Measurements from ENCODE around the gene UROC1.

The UROC1 gene

DNA sequence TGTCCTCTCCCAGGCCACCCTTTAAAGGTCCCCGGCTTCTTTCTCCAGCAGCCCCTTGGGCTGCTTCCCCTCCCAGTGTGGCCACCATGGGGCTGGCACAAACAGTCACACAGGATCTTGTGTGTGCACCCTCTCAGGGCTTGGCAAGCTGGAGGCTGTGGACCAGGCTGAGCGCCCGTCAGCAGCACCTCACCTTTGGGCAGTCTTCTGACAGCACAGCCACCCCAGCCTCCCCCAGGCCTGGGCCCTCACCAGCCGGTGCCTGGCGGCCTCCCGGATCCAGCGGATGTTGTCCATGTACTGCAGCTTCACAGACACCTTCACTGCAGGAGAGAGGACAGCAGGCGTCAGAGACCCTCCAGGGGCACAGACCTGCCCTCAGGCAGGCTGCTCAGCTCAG, 21.8 kb downstream of the UROC1 start:
- no peak for DNase-seq (ENCODE audit: low read depth in 3 of 3)

DNA sequence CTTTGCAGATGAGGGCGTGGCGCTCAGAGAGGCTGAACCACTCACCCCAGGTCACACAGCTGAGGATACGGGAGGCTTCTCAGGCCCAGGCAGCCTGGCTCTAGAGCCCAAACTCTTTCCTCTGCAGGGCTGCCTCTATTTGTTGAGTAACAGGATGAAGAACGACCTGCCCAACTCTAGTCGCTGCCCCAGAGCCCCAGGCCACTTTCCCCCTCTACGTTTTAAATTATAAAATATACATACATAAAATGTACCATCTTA, 22.7 kb downstream of the UROC1 start:
- DNase-seq (ENCODE audit: low read depth in 3 of 3) = no peak

DNA sequence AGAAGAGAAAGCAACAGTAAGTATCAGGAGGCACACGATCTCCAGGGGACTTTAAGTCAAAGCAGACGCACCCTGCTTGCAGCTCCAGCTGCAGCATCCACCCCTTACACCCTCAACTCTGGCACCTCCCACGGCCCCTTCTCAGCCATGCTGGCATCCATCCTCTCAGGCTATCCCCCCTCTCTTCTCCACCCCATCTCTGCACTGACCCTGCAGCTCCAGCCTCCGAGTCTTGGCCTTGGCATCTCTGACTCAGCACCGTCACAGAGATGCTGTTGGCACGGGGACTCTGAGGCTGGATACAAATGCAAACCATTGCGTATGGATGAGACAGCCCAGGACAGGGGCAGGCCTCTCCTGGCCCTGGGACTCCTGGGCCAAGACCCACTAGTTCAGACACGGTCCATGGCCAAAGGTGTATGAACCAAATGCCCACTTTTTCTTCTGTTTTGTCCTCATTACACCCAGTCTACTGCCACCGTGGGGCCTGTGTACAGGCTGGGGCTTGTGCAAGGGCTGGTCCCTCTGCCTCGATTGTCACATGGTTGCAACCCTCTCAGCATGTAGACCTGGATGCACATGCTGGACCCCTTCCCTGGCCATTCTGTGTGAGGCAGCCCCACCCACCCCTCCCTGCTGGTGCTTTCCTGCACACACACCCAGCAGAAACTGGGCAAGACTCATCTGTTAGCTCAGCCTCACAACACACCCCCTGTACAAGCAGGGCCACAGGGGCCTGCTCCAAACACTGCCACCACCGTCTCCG, 23.2 kb downstream of the UROC1 start:
- DNase-seq (ENCODE audit: low read depth in 3 of 3) = no peak

DNA sequence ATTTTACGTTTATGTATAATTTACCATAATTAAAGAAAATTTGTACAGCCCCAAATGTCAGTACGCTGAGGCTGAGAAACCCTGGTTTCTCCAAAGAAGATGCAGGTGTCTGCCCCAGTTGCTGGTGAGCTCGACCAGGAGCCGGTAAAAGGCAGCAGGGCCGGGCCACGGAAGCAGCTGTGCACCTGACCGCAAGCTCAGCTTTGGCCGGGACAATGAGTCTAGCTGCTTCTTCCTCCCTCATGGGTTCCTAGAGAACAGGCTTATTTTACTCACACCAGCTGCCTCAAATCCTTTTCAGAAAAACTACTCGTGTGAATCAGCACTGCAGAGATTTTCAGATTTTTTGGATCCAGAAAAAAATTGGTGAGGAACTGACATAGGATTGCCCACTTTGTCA, 23.8 kb downstream of the UROC1 start:
- no peak for DNase-seq (ENCODE audit: low read depth in 3 of 3)

DNA sequence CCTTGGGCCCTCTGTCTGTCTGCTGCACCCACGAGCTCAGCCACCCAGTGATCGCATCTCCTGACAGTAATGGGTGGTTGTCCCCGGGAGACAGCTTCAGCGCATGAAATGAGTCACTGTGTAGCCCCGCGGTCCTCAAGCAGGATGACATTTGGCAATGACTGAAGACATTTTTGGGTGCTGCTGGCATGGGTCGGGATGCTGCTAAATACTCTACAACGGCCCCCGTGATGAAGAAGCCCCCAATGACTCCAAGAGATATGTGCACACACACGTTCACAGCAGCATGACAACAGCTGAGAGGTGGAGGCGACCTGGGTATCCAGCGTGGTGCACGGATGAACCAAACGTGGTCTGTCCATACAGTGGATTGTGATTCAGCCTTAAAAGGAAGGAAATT, 24.5 kb downstream of the UROC1 start:
- DNase-seq (ENCODE audit: low read depth in 3 of 3) = no peak

DNA sequence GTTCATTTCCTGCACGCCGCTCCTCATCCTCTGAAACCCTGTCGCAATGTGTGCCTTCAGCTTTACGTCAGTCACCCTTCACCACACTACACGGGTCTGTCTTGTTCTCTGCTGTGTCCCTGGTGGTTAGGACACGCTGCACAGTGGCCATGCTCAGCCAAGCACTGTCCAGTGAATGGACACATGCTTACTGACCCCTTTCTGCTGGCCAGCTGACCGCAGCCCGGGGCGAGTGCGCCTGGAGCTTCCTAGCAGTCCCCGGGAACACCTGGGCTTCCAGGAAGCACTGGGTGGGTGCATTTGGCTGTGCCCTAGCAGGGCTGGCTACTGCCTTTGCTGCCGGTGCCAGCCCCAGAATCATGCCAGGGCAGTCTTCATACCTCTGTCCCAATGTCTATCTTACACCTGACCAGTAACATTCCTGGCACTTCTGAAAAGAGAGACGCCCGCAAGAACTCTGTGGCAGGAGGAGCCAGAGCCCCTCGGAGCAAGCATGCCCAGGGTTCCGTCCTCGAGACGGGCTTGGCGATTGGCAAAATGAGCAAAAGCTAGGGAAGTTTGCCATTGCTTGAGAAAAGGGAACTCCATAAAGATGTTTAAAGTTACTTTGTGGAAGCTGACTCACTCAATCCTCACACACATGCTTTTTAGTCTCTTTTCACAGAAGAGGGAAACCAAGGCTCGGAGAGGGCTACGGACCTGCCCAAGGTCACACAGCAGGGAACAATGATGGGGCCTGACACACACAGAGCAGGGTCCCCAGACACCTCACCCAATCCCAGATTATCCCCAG, 26.2 kb downstream of the UROC1 start:
- no peak for DNase-seq (ENCODE audit: low read depth in 3 of 3)

DNA sequence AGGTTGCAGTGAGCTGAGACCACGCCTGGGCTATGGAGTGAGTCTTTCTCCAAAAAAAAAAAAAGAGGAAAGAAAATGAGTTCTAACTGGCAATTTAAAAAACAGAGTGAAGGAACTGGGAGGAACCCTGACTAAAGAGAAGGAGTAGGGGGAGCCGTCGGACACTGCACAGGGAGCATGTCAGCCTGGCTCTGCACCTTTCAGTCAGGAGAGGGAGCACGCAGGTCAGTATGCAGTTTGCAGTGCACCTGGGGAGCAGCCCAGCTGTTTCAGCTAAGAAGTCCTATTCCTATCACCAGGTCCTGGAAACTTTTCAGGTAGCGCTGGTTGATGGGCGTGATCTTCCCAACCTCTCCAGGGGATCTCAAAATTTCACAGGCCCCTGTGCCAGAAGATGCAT, 27.0 kb downstream of the UROC1 start:
- DNase-seq (ENCODE audit: low read depth in 3 of 3) = no peak

DNA sequence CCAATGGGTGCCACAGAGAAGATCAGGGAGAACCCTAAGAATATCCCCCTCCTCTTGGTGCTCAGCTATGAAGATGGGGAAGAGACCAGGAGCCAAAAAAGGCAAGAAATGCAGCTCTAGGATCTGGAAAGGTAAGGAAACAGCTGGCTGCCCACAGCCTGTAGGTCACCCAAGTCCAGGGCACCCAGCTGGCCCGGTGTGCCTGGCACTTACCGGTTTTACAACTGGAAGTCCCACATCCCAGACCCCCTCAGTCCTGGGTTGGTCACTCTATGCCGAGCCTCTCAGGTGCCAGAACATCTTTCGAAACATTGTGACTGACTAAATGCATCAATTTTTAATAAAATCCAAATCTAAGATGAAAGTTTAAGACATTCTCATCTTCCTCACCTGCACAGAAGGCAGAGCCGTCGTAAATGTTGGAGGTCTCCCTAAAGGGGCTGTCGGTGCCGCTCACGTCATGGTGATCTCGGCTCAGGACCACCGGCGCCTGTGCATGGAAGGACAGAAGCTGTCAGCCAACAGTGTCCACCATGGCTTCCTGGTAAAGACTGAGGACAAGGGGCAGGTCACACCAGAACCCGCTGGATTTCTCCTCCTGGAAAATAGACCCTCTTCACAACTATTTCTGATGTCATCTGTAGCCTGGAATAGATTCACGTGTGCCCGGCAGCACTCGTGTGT, 28.5 kb downstream of the UROC1 start:
- no peak for DNase-seq (ENCODE audit: low read depth in 3 of 3)

DNA sequence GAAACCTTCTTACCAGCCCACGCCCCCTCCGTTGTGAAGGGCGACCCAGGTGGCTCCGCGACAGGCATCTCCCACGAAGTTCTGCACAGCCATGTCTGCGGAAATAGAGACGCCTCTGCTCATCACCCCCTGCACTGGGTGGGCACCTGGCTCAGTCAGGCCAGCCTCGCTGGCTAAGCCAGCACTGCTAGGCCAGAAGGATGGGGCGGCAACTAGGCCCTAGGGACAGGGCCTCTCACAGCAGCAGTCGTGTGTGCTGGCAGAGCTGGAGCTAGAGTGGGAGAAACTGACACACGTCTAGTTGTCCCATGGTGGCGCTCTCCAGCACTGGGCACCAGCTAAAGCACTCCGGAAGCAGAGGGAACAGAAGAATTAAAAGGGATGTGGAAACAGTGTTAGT, 29.4 kb downstream of the UROC1 start:
- DNase-seq (ENCODE audit: low read depth in 3 of 3) = no peak

DNA sequence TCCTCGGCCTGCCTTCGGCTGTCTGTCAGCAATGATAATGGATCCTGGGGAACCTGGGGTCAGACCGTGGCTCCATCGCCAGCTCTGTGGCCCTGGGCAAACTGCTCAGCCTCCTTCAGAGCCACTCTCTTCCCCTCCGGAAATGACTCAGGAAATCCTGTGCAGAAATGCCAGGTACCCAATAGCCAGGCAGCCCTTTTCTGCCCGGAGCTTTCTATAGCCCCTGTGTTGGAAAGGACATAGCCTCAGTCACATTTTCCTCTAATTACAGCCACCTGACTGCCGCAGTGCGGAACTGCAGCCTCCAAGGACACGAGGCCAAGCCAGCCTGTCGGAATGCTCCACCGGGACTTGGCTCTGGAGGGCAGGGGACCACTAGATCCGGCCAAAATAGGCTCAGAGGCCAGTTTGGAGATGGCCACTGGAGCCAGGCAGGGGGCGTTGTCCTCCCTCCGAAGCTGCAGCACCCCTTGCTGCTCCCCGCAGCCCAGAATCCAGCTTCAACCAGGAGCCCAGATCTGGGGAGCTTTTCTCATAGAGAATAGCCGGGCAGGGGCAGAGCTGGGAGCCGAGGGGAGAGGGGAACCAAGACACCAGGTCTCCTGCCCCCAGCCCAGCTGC, 30.3 kb downstream of the UROC1 start:
- no peak for DNase-seq (ENCODE audit: low read depth in 3 of 3)

DNA sequence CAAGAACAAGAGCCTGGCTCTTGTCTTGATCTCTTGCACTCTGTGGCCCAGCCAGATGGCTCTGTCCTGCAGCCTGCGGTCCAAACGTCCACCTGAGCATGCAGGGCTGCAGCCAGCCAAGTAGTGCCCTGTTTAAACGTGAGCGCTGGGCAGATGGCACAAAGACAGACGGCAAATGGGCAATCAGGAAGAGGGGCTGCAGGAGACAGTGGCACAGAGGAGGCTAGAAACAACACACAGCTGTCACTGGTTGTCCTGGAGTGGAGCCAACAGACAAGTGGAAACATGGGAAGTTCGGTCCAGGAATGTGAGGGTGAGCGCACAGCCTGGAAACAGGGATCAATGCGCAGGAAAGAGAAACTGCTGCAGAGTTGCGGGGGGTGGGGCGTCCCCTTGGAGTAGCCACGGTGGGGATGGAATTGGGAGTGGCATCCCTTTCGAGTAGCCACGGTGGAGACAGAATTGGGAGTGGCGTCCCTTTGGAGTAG, 31.2 kb downstream of the UROC1 start:
- no peak for DNase-seq (ENCODE audit: low read depth in 3 of 3)

DNA sequence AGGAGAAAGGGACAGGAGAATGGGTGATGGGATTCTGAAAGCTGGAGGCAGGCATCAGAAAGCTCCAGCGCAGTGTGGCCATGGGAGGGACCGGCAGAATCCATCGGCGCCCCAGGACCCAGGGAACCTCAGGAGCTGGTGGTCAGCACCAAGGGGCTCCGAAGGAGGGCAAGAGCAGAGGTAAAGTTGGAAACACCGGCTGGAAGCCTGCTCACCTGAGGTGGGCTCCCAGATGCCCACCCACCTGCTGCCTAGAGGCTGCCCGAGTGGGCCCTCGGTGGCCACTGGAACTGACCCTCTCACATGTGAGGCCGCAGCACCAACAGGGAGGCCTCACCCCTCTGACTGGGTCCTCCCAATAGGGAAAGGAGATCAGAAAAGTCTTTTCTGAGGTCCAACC, 31.6 kb downstream of the UROC1 start:
- DNase-seq (ENCODE audit: low read depth in 3 of 3) = no peak

DNA sequence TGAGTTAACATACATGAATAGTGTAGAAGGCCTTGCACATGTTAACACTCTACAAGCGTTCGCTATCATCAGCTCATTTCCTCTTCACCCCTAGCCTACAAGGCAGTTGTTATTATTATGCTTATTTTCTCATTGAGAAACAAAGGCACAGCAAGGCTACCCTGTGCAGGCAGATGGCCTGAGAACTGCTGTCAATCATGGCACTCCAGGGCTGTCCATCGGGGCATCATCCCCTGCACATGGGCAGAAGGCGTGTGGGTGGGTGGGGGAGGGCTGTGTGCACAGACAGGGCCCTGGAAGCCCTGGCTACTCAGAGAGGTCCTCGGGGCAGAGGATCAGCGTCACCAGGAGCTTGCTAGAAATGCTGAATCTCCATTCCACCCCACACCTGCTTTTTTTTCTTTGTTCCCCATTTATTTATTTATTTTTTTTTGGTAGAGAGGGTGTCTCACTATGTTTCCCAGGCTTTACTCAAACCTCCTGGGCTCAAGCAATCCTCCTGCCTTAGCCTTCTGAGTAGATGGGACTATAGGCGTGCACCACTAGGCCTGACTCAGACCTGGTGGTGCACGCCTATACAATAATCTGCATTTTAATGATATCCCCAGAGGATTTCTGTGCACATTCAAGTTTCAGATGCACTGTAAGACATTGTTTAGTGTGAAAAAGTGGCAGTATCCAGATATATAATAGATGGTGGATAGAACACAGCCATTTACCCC, 32.2 kb downstream of the UROC1 start:
- no peak for DNase-seq (ENCODE audit: low read depth in 3 of 3)

DNA sequence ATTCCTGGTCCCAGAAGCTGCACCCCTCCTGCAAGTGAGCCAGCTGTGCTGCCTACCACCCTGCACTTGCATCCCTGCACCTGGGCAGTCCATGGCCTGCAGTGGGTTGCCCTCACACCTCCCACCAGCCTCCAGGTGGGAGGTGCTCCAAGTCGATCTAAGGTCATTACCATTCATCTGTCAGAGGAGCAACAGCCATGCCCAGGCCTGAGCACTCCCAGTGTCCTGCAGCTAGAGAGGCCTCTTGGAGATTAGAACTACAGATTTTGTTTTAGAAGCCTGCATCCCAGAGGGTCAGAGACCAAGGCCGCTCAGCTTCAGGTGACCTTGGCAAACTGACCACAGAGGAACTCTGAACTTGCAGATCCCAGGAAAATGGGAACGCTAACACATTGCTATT, 32.9 kb downstream of the UROC1 start:
- DNase-seq (ENCODE audit: low read depth in 3 of 3) = no peak

DNA sequence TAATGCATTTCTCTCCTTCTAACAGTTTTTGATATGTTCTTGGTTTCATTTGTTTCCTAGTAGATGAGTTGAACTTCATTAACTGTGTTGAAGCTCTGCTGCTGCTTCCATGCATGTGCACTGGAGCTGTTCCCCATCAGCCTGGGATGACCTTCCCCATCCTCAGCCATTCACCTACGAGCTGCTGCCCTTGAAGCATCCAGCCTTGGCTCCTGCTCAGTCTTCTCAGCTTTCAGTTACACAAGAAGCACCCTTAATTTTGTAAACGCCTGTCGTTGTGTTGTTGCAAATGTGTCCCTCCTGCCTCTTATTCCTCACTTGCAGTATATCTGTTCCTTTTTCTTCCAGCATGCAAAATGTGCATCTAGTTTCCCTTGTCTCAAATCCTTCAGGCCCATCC, 33.4 kb downstream of the UROC1 start:
- no peak for DNase-seq (ENCODE audit: low read depth in 3 of 3)

DNA sequence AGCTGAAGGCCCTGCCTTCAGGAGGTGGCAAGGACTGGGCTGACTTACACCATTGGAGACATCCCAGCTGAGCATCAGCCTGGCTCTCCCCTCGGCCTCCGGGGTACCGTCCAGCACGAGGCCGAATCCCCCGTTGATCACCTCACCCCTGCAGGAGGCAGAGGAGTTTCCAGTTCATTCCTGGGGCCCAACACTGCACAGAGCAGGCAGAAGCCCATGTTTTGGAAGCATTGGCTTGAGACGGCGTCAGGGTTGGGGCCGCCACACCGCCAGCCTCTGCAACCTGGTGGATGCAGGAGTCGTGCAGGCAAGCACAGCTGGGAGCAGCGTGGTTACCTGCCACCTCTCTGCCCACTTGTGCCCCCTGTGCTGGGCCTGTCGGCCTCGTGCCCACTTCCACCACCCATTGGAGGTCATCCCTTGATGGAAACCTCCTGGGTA, 34.2 kb downstream of the UROC1 start:
- DNase-seq (ENCODE audit: low read depth in 3 of 3) = no peak

DNA sequence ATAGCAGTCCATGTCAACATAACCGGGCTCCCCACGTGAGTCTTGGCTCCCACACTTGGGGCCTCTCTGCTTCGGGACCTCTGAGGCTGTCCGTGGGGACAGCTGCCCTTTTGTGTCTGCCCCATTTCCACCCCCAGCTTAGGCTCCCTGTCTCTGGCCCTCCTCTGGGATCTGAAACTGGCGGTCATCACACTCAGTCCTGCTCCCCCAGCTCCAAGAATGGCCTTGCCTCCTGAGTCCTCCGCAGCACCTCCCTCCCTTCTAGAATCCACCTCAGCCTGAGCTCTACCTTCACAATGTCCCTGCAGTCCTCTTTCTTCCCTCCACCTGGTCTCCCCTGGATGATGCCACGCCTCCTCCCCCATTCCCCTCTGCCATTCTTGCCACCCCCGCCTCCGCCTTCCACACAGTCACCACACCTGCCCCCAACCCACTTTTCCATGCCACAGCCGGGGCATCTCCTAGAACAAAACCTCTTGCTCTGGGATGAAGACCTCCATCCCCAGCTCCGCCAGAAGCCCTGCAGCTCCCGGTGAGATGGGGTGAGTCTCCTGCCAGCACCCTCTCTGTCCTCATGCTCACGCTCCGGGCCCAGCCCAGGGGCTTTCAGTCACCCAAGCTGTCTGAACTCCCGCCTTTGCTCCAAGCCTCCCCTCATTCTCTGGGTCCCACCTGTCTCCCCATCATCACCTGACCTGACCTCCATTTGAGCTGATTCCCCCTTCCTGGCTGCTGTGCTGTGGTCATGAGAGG, 34.9 kb downstream of the UROC1 start:
- DNase-seq (ENCODE audit: low read depth in 3 of 3) = no peak

DNA sequence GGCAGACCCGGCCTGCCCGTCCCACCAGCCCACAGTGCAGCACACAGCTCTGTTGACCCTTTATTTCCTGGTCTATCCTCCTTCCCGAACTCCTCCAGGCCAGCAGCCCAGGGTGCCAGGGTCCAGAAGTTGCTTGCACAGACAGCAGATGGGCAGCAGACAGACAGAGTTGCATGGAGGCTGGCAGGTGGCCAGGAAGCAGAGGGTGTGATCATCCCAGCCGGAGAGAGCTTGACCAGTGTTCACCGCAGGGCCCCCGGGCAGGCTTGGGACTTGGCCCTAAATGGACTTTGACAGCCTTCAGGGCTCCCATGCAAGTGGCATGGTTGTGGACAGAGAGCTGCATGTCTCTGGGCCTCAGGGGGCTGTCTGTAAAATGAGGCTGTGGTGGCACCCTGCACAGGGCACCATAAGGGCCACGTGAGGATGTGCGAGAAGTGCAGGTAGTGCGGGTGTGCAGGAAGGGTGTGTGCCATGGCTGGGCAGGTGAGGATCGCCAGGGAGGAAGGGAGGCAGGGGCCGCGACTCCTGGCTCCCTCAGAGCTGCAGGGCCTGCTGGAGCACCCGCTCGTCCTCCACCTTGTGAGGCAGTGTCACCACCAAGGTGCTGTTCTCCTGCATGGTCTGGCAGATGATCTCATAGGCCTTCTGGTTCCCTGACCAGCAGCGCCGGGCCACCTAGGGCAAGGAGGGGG, 35.6 kb downstream of the UROC1 start:
- DNase-seq (ENCODE audit: low read depth in 3 of 3) = no peak

DNA sequence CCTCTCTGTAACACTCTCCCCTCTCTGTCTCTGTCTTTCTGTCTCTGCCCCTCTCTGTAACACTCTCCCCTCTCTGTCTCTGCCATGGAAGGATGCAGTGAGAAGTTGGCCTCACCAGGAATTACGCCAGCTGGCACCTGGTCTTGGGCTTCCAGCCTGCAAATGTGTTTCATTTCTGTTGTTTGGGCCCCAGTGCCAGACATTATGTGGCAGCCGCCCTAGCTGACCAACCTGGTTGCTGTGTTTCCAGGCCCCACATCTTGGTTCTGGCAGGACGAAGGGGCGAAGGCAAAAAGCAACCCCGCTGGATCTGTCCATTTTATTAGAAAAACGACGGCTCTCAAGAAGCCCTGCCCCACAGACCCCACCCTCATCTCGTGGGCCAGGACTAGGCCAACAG, 36.7 kb downstream of the UROC1 start:
- no peak for DNase-seq (ENCODE audit: low read depth in 3 of 3)

DNA sequence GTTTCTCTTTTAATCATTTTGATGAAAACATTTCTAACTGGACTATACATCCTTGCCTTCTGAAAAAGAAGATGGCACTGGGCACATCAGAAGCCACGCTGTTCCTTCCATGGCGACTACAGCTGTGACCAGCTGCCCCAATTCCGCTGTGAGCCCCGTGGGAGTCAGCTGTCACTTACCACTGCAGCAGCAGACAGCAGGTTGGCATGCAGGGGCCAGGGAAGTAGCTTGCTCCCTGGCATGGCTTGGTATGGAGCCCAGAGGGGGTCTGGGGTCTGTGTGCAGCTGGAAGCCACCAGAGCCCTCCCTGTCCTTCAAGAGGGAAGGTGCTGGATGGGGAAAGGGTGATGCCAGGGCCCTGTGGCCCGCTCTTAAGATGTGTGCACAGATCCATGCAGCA, 37.4 kb downstream of the UROC1 start:
- no peak for DNase-seq (ENCODE audit: low read depth in 3 of 3)
